Left ventricle myocardium superior (tissue), 1 donor: ENCODE results near the gene ANKRD24. TPM values are rescaled to one million over a fixed set of nuclear protein-coding genes. Genes with fewer than 3 reads are reported as not detected.
"Not testable (repeated sequence)": the region's sequence is repeated elsewhere in the genome, so short reads cannot be mapped to it uniquely, and the experiment has no call there.

Experiments used
- ATAC-seq: fragments of 200-7000 bp; cut with Tn5 transposase; one replicate; pipeline ENCODE4 v1.9.1; 2020; ENCODE audit warnings: mild to moderate bottlenecking, moderate library complexity
- DNase-seq: peaks from one replicate; pipeline ENCODE4 v3.0.0-alpha.2; 2020
- intact Hi-C: fragments of 100-400 bp; cut with micrococcal nuclease; formaldehyde crosslinking; loops from one replicate; pipeline ENCODE4 v1.11.0; 2022
- total RNA-seq: library from RNA; stranded (reverse); fragmentation: NEBNext Ultra II Directional; extraction: Animal tissue kit (Norgen Biotek cat#: 25700); gene quantifications from one replicate; pipeline ENCODE4 v1.2.1, GENCODE V29; 2021
- donor health status: DM: no; HTN: yes; CAD: no; lungs with severe emphysema.

Gene ANKRD24
- total RNA-seq, 1 donor from 2014 or later, result 0.42 TPM

DNA sequence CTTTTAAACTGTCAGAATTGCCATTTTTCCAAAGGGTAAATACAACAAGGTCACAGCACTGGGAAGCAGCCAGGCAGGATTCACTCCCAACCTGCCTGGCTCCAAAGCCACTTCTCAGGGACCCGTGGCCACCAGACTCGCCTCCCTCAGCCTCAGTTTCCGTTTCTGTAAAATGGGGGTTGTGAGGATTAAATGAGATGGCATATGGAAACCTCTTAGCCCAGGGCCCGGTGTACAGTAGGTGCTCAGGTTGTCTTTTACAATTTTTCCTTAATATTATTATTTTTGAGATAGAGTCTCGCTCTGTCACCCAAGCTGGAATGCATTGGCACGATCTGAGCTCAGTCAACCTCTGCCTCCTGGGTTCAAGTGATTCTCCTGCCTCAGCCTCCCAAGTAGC, 74.5 kb downstream of the ANKRD24 start:
- no peak for ATAC-seq
- intact Hi-C loops, result no loop called here

DNA sequence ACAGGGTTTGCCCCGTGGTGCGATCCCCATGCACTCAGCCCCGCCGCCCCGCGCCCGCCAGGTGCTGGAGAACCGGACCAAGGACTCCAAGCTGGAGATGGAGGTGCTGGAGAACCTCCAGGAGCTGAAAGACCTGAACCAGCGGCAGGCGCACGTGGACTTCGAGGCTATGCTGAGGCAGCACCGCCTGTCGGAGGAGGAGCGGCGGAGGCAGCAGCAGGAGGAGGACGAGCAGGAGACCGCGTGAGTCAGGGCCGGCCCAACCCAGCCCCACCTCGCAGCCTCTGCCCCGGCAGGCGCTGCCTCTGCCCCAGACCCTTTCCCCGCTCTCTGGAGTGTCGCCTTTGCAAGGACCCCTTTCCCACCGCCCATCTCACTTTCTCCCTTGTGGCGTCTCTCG, 75.7 kb downstream of the ANKRD24 start:
- ATAC-seq (no peak), DNase-seq (no peak)
- intact Hi-C loops, result no loop called here

More for the DNA sequence above, 74.5 kb downstream of the ANKRD24 start:
- DNase-seq, result no peak

DNA sequence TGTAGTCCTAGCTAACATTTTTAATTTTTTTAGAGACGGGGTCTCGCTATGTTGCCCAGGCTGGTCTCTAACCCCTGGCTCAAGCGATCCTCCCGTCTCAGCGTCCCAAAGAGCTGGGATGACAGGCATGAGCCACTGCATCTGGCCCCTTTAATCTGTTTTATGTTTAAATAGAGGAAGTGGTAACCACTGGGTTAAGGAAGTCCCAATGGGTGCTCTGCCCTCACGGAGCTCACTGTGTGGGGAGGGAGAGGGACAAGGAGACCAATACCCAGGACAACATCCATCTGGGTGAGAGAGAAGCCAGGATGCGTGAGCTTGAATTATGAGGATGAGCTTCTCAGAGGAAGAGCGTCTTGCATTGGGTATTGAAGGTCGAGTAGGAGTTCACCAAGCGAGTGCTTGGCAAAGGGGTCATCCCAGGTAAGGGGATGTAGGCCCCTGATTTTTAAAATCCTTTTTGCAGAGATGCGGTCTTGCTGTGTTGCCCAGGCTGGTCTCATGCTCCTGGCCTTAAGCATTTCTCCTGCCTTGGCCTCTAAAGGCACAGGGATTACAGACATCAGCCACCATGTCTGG, 78.2 kb downstream of the ANKRD24 start:
- DNase-seq (no peak), ATAC-seq (no peak)
- intact Hi-C loops, result no loop called here

DNA sequence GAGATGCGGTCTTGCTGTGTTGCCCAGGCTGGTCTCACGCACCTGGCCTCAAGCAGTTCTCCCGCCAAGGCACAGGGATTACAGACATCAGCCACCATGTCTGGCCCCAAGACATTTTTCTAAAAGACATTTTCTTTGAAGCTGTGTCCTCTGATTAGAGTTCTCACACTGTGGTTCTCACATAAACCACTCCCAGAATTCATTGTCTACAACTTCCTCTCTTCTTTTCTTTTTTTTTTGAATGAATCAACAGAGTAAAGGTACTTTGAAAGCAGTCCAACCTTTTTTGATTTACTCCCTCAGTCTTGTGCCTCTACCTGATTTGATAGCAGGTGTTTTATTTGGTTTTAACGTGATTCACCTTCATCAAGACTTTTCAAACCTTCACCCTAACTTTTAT, 82.3 kb downstream of the ANKRD24 start:
- ATAC-seq, result no peak
- no peak for DNase-seq
- intact Hi-C loops, result no loop called here

DNA sequence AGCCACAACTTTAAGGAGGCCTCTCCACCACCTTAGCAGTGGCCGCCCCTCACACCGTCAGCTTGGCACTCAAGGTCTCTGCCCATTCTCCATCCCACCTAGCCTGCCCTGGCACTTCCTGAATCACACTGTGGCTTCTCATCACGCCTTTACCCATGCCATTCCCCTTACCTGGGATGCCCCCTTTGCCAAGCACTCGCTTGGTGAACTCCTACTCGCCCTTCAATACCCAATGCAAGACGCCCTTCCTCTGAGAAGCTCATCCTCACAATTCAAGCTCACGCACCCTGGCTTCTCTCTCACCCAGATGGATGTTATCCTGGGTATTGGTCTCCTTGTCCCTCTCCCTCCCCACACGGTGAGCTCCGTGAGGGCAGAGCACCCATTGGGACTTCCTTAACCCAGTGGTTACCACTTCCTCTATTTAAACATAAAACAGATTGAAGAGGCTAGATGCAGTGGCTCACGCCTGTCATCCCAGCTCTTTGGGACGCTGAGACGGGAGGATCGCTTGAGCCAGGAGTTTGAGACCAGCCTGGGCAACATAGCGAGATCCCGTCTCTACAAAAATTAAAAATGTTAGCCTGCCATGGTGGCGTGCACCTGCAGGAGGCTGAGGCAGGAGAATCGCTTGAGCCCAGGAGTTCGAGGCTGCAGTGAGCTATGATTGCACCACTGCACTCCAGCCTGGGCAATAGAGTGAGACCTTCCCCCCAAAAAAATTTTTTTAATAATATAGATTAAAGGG, 83.9 kb downstream of the ANKRD24 start:
- intact Hi-C loops, result no loop called here
- no peak for ATAC-seq
- DNase-seq, result no peak

DNA sequence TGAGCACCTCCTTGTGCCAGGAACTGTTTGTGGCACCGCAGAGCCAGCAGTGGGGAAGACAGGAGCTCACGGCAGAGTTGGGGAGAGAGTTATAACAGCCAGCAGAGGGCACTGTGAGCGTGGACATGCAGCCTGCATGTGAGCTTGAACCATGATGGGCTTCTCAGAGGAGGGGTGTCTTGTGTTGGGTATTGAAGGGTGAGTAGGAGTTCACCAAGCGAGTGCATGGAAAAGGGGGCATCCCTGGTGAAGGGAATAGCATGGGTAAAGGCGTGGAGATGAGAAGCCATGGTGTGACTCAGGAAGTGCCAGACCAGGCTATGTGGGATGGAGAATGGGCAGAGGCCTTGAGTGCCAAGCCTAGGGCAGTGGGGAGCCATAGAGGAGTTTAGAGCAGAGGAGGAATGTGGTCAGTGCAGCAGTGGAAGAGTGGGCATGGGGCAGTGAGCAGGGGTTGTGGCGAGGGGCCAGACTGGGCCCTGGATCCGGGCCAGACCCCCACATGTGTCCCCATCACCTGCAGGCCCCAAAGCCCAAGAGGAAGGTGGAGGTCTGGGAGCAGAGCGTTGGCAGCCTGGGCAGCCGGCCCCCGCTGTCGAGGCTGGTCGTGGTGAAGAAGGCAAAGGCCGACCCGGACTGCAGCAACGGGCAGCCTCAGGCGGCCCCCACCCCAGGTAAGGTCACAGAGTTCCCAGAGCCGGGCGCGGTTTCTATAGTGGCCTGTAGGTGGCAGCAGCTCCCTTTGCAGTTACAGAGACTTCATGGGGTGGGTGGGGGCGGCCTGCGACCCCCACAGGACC, 84.8 kb downstream of the ANKRD24 start:
- ATAC-seq (peak; percentile 73), DNase-seq (peak; percentile 68)
- intact Hi-C loops, result no loop called here

DNA sequence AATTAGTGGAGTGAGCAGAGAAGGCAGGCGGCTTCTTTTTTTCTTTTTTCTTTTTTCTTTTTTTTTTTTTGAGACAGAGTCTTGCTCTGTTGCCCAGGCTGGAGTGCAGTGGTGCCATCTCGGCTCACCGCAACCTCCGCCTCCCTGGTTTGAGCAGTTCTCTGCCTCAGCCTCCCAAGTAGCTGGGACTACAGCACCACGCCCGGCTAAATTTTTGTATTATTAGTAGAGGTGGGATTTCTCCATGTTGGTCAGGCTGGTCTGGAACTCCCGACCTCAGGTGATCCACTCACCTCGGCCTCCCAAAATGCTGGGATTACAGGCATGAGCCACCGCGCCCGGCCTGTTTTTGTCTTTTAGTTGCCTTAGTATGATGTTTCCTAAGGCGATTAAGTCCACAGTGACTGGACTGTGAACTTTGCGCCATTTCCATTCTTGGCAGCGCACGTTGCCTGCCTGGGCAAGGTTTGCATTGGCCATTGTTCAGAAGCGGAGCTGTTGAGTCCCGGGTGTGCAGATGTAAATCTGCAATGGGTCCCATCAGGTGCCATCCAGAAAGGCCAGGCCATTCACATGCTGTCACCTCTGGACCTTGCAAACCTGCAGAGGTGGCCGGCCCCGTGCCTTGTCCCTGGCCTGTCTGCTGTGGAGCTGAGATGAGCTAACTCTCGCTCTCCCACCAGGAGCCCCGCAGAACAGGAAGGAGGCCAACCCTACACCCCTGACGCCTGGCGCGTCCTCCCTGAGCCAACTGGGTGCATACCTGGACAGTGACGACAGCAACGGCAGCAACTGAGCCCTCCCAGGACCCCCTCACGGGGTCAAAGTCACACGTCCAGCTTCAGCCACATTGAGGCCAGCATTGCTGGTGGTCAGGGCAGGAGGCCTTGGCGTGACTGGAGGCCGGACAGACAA, 85.7 kb downstream of the ANKRD24 start:
- intact Hi-C loops, result no loop called here
- no peak for DNase-seq
- no peak for ATAC-seq

DNA sequence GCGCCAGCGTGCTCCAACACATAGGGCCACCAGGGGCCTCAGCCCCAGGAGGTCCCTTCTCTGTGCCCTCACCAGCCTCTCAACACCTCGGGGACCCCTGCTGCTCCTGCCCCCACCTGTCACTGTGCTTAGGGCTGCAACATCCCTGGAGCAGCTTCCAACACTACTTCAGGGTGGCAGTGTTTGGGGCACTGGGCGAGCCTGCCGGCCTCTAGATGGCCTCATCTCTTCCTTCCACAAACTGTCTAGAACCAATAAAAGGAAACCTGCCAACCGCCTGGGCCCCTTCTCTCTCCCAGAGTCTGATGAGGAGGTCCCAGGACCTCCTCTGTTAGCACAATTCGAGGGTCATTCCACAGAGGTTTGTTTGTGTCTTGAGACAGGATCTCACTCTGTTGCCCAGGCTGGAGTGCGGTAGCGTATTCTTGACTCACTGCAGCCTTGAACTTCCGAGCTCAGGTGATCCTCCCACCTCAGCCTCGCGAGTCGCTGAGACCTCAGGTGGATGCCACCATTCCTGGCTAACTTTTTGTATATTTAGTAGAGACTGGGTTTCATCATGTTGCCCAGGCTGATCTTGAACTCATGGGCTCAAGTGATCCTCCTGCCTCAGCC, 86.4 kb downstream of the ANKRD24 start:
- no peak for DNase-seq
- no peak for ATAC-seq
- intact Hi-C loops, result no loop called here

DNA sequence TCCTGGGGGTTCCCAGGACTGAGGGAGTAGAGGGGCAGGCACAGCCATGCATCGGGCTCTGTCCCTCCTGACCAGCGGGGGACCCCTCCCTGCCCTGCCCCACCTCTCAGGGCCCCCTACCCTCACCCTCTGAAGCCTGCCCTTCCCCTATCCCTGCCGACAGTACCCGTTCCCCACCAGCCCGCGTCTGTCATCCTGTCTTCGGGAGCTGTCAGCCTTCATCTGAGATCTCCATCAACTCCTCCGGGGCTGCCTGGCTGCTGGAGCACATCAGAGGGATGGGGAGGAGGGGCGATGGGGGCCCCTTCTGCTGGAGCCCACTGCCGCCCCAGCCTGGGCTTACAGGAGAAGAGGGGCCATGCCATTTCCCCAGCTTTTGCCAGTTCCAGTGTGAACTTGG, 90.4 kb downstream of the ANKRD24 start:
- ATAC-seq (no peak), DNase-seq (no peak)
- intact Hi-C loops, result no loop called here

DNA sequence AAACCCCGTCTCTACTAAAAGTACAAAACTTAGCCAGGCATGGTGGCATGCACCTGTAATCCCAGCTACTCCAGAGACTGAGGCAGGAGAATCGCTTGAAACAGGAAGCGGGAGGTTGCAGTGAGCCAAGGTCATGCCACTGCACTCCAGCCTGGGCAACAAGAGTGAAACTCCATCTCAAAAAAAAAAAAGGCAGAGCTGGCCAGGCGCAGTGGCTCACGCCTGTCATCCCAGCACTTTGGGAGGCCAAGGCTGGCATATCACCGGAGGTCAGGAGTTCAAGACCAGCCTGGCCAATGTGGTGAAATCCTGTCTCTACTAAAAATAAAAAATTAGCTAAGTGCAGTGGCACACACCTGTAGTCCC, 91.8 kb downstream of the ANKRD24 start:
- ATAC-seq, intact Hi-C loops, DNase-seq: not testable (repeated sequence)

Other genes with a start within 250 kb of the ANKRD24 start
- 1,046 TPM for gene NMRK2, start 249.6 kb upstream of the ANKRD24 start, total RNA-seq
- gene DAPK3, start 211.6 kb upstream of the ANKRD24 start, total RNA-seq, result 68.5 TPM
- 2,417 TPM for gene EEF2, start 197.2 kb upstream of the ANKRD24 start, total RNA-seq
- gene PIAS4, start 175.0 kb upstream of the ANKRD24 start, total RNA-seq, result 19.8 TPM
- gene ZBTB7A, start 115.8 kb upstream of the ANKRD24 start, total RNA-seq, result 35.2 TPM
- gene MAP2K2, start 58.6 kb upstream of the ANKRD24 start, total RNA-seq, result 148 TPM
- not detected for gene CREB3L3, start 29.1 kb upstream of the ANKRD24 start, total RNA-seq
- 9.3 TPM for gene SIRT6, start 126 bp upstream of the ANKRD24 start, total RNA-seq
- 0.92 TPM for gene EBI3, start 46.8 kb downstream of the ANKRD24 start, total RNA-seq
- gene YJU2, start 64.4 kb downstream of the ANKRD24 start, total RNA-seq, result 8.3 TPM
- not detected for gene SHD, start 96.6 kb downstream of the ANKRD24 start, total RNA-seq
- gene TMIGD2, start 119.7 kb downstream of the ANKRD24 start, total RNA-seq, result not detected
- not detected for gene FSD1, start 121.9 kb downstream of the ANKRD24 start, total RNA-seq
- gene STAP2, start 156.1 kb downstream of the ANKRD24 start, total RNA-seq, result 4.2 TPM
- gene MPND, start 160.9 kb downstream of the ANKRD24 start, total RNA-seq, result 19.2 TPM
- 19.1 TPM for gene SH3GL1, start 217.9 kb downstream of the ANKRD24 start, total RNA-seq
- 7.2 TPM for gene CHAF1A, start 220.0 kb downstream of the ANKRD24 start, total RNA-seq